Loucy (cell line): ENCODE measurements around the gene PTPRT.

Source experiments
- EZH2phosphoT487 ChIP-seq: fragments of 200-600 bp; IDR thresholded peaks from 2 replicates; pipeline ENCODE4 v1.6.1; 2018; ENCODE audit warnings: antibody characterized with exemption, mild to moderate bottlenecking, moderate library complexity, borderline replicate concordance
- TF ChIP-seq, protein P1 (sequence below): fragments of 200-600 bp; sonication (generic); conservative IDR thresholded peaks from 2 replicates; pipeline ENCODE4 v1.5.1; 2014; ENCODE audit warnings: mild to moderate bottlenecking, antibody characterized with exemption, low read length

DNA sequence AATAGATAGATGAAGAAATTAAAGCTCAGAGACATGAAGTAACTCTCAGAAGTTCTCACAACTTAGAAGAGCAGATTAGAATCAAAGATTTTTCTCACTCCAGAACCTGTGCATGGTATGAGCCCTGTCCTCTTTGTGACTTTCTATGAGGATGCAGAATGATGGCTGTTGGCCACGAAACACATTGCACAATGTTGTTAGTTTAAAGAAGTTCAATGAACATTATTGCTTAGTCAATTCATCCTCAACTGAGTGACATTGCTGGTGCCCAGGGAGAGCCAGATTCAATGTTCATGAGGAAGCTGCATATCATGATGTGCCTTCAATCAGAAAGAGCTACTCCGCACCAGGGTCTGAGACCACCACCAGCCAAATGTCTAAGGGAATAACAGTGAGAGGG is 633.1 kb downstream of the PTPRT start:
- TF ChIP-seq, protein P1, sequence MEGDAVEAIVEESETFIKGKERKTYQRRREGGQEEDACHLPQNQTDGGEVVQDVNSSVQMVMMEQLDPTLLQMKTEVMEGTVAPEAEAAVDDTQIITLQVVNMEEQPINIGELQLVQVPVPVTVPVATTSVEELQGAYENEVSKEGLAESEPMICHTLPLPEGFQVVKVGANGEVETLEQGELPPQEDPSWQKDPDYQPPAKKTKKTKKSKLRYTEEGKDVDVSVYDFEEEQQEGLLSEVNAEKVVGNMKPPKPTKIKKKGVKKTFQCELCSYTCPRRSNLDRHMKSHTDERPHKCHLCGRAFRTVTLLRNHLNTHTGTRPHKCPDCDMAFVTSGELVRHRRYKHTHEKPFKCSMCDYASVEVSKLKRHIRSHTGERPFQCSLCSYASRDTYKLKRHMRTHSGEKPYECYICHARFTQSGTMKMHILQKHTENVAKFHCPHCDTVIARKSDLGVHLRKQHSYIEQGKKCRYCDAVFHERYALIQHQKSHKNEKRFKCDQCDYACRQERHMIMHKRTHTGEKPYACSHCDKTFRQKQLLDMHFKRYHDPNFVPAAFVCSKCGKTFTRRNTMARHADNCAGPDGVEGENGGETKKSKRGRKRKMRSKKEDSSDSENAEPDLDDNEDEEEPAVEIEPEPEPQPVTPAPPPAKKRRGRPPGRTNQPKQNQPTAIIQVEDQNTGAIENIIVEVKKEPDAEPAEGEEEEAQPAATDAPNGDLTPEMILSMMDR, result no peak
- TF ChIP-seq EZH2phosphoT487, result no peak
